Fibroblast of mammary gland (primary cell): Measurements from ENCODE around the gene STK38L.

Experiments used
- DNase-seq: peaks from one replicate; pipeline ENCODE4 v3.0.0-alpha.2; 2010; ENCODE audit warnings: low read depth
- H3K4me3 ChIP-seq: 2 replicates; pipeline ENCODE4 v1.5.1; 2011; ENCODE audit warnings: low read depth, mild to moderate bottlenecking, low read length, moderate library complexity; ENCODE audit not compliant: control insufficient read depth
- TF ChIP-seq, protein P1 (sequence below): conservative IDR thresholded peaks from 2 replicates; pipeline ENCODE4 v1.5.1; 2011; ENCODE audit warnings: low read depth, low read length, inconsistent platforms; ENCODE audit not compliant: control insufficient read depth, insufficient read depth

STK38L gene

DNA sequence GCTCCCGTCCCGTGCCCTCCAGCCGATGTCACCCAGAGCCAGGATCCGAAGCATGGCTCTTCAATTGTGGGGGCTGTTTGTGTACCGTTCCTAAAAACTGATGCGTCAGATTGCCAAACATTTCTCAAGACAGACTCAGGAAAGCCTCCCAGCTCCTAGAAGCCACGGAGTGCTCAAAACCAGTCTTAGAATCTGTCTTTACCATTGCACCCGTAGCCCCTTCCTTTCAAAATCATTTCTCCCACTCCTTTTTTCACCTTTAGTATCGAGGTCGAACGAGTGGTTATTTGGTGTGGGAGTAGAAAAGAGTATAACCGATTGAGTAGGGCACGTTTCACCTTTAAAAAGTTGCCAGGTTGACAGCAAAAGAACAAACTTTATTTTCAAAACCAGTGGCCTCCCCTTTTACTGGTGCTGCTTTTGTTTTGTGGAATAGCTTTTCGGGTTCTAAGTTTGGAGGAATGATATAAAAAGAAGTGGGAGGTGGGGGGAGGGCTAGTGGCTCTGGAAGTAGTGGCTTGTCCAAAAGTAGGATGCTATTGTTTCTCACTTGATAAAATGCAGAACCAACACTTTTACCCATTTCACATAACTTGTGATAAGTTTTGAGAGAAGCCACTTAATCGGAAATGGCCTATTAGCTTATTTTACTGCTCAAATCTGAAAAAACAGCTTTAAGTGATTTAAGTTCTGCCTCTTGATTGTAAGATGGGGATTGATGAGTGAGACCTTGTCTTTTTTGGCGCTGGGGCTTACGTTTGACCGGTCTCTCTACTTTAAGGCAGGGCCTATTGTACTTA, 803 bp downstream of the STK38L start:
- TF ChIP-seq, protein P1, sequence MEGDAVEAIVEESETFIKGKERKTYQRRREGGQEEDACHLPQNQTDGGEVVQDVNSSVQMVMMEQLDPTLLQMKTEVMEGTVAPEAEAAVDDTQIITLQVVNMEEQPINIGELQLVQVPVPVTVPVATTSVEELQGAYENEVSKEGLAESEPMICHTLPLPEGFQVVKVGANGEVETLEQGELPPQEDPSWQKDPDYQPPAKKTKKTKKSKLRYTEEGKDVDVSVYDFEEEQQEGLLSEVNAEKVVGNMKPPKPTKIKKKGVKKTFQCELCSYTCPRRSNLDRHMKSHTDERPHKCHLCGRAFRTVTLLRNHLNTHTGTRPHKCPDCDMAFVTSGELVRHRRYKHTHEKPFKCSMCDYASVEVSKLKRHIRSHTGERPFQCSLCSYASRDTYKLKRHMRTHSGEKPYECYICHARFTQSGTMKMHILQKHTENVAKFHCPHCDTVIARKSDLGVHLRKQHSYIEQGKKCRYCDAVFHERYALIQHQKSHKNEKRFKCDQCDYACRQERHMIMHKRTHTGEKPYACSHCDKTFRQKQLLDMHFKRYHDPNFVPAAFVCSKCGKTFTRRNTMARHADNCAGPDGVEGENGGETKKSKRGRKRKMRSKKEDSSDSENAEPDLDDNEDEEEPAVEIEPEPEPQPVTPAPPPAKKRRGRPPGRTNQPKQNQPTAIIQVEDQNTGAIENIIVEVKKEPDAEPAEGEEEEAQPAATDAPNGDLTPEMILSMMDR: no peak
- DNase-seq: peak; percentile 68
- peak overlapping the region; percentile 86 for H3K4me3 ChIP-seq

DNA sequence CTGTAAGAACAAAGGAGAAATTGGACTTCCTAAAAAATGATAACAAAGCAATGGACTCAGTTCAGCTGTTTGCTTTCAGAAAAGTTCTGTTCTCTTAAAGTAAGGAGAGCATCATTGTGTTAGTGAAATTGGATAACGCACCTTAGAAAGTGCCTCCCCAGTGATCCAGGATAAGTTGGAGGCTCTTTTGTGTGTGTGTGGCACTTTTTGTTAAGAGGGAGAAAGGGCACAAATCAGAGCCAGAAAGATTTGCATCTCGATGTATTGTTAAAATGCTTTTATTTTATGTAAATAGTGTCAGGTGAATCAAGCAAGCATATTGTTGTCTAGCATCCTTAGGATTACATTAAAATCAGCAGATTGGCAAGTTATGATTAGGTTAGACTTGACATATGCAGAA, 2.1 kb downstream of the STK38L start:
- TF ChIP-seq, protein P1: no peak
- DNase-seq: no peak
- H3K4me3 ChIP-seq: no peak overlapping the region

DNA sequence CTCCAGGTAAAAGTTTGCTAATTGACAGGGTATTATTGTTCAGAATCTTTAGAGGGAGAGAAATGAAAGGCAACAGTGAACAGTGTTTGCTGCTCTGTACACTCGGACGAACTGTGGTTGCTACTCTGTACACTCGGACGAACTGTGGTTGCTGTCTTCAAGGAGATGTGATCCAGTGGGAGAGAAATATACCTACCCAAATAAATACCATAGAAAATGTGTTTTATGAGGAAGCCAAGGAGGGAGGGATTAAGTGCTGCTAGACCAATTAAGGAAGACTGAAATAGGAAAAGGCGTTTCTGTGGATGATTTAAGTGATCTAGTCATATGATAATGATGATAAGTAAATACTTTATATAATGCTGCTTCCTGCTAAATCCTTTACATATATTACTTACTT, 2.7 kb downstream of the STK38L start:
- no peak overlapping the region for H3K4me3 ChIP-seq
- TF ChIP-seq, protein P1: no peak
- DNase-seq: no peak

DNA sequence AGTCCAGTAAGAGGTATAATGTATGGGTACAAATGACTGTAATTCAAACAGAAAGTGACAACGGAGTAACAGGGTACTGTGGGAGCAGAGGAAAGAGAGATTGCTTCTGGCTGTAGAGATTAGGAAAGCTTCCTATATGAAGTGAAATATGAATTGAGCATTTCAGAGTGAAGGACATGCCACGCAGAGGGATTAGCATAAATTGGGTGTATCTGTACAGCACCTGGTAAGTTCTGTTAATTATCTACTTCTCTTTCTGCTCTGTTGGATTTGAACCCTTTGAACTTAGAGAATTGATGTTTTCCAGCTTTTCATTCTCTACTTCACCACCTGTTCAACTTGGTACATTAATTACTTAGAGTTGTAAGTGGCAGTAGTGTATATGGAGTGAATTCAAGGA, 8.8 kb downstream of the STK38L start:
- TF ChIP-seq, protein P1: no peak
- no peak overlapping the region for H3K4me3 ChIP-seq
- no peak for DNase-seq

DNA sequence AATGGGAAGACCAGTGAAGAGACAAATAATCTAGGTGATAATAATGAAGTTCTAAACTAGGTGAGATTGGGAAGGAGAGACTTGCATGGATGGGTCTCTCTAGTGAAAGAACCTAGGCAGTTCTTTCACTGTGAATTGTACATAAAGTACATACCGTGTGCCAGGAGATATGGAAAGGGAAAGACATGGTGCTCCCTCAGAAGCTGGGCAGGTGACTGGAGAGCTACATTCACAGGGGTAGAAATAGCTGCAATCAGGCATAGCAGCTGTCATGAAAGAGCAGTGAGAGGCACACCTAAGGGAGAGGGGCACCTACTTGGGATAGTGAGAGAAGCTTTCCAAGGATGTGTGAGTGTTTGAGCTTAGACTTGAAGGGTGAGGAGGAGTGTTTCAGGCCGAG, 9.3 kb downstream of the STK38L start:
- DNase-seq: no peak
- H3K4me3 ChIP-seq: no peak overlapping the region
- TF ChIP-seq, protein P1: no peak

DNA sequence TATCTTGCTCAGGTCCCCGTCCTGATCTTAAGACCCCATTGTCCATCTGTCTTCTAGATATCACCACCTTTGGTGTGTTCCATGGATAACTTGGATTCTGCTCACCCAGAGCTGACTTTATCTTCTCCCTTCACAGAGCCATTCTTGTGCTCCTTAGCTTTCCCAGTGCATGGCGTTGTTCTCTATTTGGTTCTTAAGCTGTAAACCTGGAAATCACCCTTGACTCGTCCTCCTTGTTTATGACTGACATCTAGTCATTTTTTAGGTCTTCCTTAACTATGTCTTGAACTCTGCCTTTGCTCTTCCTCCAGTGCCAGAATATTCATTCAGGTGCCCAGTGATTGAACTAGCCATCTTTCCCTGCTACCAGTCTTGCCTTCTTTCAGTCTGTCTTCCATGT, 11.7 kb downstream of the STK38L start:
- TF ChIP-seq, protein P1: no peak
- no peak for DNase-seq

More for the DNA sequence above, 11.7 kb downstream of the STK38L start:
- no peak overlapping the region for H3K4me3 ChIP-seq
